Colonic mucosa (tissue), 4 donors: ENCODE data around the gene CCDC50. TPM values are rescaled to one million over a fixed set of nuclear protein-coding genes. Genes with fewer than 3 reads are reported as not detected.

ENCODE experiments used
- DNase-seq: peaks from one replicate; pipeline ENCODE4 v3.0.0-alpha.2; 2020
- H3K27ac ChIP-seq: fragments of 200-600 bp; one replicate; pipeline ENCODE4 v1.8.0; 2021
- H3K27me3 ChIP-seq: fragments of 200-600 bp; one replicate; pipeline ENCODE4 v1.8.0; 2021
- H3K36me3 ChIP-seq: fragments of 200-600 bp; one replicate; pipeline ENCODE4 v1.8.0; 2021
- H3K4me1 ChIP-seq: fragments of 200-600 bp; one replicate; pipeline ENCODE4 v1.8.0; 2021; ENCODE audit warnings: mild to moderate bottlenecking
- H3K4me3 ChIP-seq: fragments of 200-600 bp; one replicate; pipeline ENCODE4 v1.8.0; 2021
- H3K9ac ChIP-seq, 2 donors: one replicate each; pipeline ENCODE4 v1.7.0; 2013; ENCODE audit warnings: control low read depth in 2 of 2, low read depth in 2 of 2, low read length in 2 of 2
- H3K9me3 ChIP-seq: fragments of 200-600 bp; one replicate; pipeline ENCODE4 v1.8.0; 2021
- CTCF ChIP-seq: fragments of 200-600 bp; IDR thresholded peaks from one replicate; pipeline ENCODE4 v1.8.0; 2022; ENCODE audit warnings: antibody characterized with exemption, mild to moderate bottlenecking
- intact Hi-C: fragments of 100-400 bp; cut with DNase I; formaldehyde crosslinking; loops from one replicate; pipeline ENCODE4 v1.14.1; 2022
- total RNA-seq, 2 donors: library from RNA; stranded (reverse); fragmentation: NEBNext Ultra II Directional in 1 of 2; extraction: Animal tissue kit (Norgen Biotek cat#: 25700) in 1 of 2; gene quantifications; one replicate each; pipeline ENCODE4 v1.2.1, GENCODE V29; 2021
- donor health status: healthy.
- donor health status: DM: no; HTN: no; CAD: no.
- donor health status: DM: no; HTN: no; CAD: no.

Gene CCDC50
- total RNA-seq, 2 donors from 2014 or later, result 33.4 to 53.3 TPM

DNA sequence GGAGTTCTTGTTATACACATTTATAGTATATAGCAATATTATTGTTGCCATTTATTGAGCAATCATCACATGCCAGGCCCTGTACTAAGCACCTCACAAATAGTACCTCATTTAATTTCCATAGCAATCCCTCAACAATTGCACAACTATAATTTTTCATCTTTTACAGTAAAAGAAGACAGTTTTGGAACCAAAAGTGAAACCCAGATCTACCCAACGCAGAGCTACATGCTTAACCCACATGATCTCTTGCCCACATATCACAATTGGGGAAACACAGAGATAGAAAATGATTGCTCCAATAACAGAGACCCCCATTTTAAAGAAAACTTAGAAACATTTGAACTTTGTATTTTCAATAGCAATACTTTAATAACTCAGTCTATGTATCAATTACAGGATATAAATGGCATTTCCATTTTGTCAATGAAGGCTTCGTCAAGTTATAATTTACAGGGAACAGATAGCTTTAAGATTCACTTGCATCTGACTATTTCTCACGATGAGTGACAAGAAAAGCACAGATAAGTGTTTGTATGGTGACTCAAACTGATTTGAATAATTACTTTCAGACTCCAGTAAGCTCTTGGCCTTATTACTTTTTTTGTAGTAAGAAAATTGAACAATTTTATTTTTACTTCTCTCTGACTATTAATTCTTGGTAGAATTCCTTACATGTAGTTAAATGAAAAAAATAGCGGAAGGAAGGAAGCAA is 38.7 kb upstream of the CCDC50 start:
- no peak for DNase-seq
- H3K36me3 ChIP-seq, result no peaks in the 10 kb centered on the region
- H3K9me3 ChIP-seq, result no peaks in the 10 kb centered on the region
- no peaks in the 10 kb centered on the region for H3K27me3 ChIP-seq
- no peak overlapping the region for H3K9ac ChIP-seq
- TF ChIP-seq CTCF, result no peak
- H3K27ac ChIP-seq, result no peak overlapping the region
- no peaks in the 10 kb centered on the region for H3K4me1 ChIP-seq
- intact Hi-C loops, result no loop called here
- no peak overlapping the region for H3K4me3 ChIP-seq

DNA sequence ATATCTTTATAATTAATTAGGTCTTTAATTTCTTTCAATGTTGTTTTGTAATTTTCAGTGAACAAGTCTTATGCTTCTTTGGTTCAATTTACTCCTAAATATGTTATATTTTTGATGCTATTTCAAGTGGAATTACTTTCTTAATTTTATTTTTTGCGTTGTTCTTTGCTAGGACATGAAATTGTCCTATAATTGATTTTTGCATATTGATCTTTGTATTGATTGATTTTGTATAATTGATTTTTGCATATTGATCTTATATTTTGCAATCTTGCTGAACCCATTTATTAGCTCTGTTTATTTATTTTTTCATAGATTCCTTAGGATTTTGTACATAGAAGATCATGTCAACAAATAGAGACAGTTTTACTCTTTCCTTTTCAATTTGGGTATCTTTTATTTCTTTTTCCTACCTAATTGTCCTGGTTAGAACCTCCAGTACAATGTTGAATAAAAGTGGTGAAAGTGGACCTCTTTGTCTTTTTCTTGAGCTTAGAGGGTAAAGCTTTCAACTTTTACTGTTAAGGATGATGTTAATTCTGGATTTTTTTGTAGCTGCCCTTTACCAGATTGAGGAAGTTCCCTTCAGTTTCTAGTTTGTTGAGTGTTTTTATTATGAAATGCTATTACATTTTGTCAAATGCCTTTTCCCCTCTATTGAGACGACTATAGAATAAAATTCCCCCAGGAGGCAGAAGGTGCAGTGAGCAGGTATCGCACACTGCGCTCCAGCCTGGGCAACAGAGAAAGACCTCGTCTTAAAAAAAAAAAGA is 36.8 kb upstream of the CCDC50 start:
- Histone ChIP-seq H3K9me3 (no peaks in the 10 kb centered on the region), H3K4me1 (no peaks in the 10 kb centered on the region), H3K27me3 (no peaks in the 10 kb centered on the region), H3K9ac (no peak overlapping the region), H3K27ac (no peak overlapping the region), H3K36me3 (no peaks in the 10 kb centered on the region), H3K4me3 (no peak overlapping the region)
- DNase-seq, result no peak
- TF ChIP-seq CTCF, result no peak
- intact Hi-C loops, result no loop called here

- H3K36me3 ChIP-seq, result no peaks in the 10 kb centered on the region
- H3K4me3 ChIP-seq, result no peak overlapping the region
- no peak for TF ChIP-seq CTCF
- no peaks in the 10 kb centered on the region for H3K27me3 ChIP-seq
- no peak overlapping the region for H3K27ac ChIP-seq
- no peaks in the 10 kb centered on the region for H3K4me1 ChIP-seq
- H3K9ac ChIP-seq, result no peak overlapping the region
- H3K9me3 ChIP-seq, result no peaks in the 10 kb centered on the region
- DNase-seq, result no peak
- intact Hi-C loops, result no loop called here
These were observed 34.9 kb upstream of the CCDC50 start for GRCh38 chr3:191294291-191294690.

DNA sequence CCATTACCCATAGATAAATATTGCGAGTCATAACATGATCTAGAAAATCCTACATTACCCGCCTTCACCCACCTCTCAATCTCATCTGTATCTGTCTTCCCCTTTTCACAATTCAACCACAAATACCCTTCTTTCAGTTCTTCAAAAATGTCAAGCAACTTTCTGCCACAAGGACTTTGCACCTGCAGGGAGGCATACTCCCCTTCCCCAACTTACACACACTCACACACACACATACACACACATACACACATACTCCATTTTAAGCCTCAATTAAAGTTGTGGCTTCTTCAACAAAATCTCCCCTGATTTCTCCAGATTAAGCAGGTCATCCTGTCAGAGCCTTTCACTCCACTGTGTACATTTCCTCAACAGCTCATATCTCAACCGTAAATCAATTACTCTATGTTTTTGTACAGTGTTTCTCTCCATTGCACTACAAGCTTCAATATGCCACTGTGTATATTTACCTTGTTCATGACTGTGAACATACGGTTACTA is 33.1 kb upstream of the CCDC50 start:
- Histone ChIP-seq H3K4me3 (no peak overlapping the region), H3K27me3 (no peaks in the 10 kb centered on the region), H3K27ac (no peak overlapping the region), H3K36me3 (no peaks in the 10 kb centered on the region), H3K9me3 (no peaks in the 10 kb centered on the region), H3K9ac (no peak overlapping the region), H3K4me1 (no peaks in the 10 kb centered on the region)
- no peak for DNase-seq
- no peak for TF ChIP-seq CTCF
- intact Hi-C loops, result no loop called here

DNA sequence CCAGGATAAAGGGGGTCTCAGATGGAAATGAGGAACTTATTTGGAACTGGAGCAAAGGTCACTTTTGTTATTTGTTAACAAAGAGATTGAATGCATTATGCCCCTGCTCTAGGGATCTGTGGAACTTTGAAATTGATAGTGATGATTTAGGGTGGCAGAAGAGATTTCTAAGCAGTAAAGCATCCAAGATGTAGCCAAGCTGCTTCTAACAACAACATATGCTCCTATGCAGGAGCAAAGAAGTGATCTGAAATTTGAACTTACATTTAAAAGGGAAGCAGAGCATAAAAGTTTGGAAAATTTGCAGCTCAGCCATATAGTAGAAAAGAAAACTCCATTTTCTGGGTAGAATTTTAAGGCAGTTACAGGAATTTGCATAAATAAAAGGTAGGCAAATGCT is 30.3 kb upstream of the CCDC50 start:
- no peak for TF ChIP-seq CTCF
- Histone ChIP-seq H3K4me3 (no peak overlapping the region), H3K27me3 (no peaks in the 10 kb centered on the region), H3K27ac (no peak overlapping the region), H3K36me3 (no peaks in the 10 kb centered on the region), H3K4me1 (no peaks in the 10 kb centered on the region), H3K9ac (no peak overlapping the region), H3K9me3 (no peaks in the 10 kb centered on the region)
- no peak for DNase-seq
- intact Hi-C loops, result no loop called here
